IMR-90 (cell line): ENCODE data around the gene LYPD6. TPM values are rescaled to one million over a fixed set of nuclear protein-coding genes. Genes with fewer than 3 reads are reported as not detected.

Experiments
- ATAC-seq: fragments of 200-7000 bp; cut with Tn5 transposase; 2 replicates; pipeline ENCODE4 v1.9.1; 2020; ENCODE audit warnings: low read depth, mild to moderate bottlenecking, moderate library complexity
- BruUV-seq: library from RNA; stranded (reverse); fragments of 400-500 nt; replicated peaks from 2 replicates; lab custom pipeline; 2021; lab: Mats Ljungman, UMichigan
- CTCF ChIA-PET: fragments of 300-600 bp; formaldehyde crosslinking; extraction: SDS; loops from one replicate; lab custom pipeline; 2021; ENCODE audit warnings: antibody characterized with exemption; lab: Yijun Ruan, JAX
- POLR2A ChIA-PET: fragments of 300-600 bp; sonication (Branson Sonifier 250); formaldehyde crosslinking; loops from one replicate; lab custom pipeline; 2022; ENCODE audit warnings: antibody characterized with exemption; ENCODE audit not compliant: unreplicated experiment; lab: Charles Lee
- DNase-seq: peaks from one replicate; pipeline ENCODE4 v3.0.0; 2013
- H2AFZ ChIP-seq: replicated peaks from 2 replicates; pipeline ENCODE3; 2013; ENCODE audit warnings: low read length, mild to moderate bottlenecking; ENCODE audit not compliant: poor library complexity
- H2AK5ac ChIP-seq: 2 replicates; pipeline ENCODE4 v1.6.1; 2013; ENCODE audit warnings: low read depth, low read length, inconsistent platforms
- H2AK9ac ChIP-seq: replicated peaks from 2 replicates; pipeline ENCODE3; 2013; ENCODE audit warnings: mild to moderate bottlenecking, low read depth, low read length, moderate library complexity; ENCODE audit not compliant: poor library complexity
- H2BK120ac ChIP-seq: 2 replicates; pipeline ENCODE4 v1.6.1; 2013; ENCODE audit warnings: low read depth, low read length, inconsistent platforms
- H2BK15ac ChIP-seq: 3 replicates; pipeline ENCODE4 v1.6.1; 2013; ENCODE audit warnings: low read depth, low read length, inconsistent platforms
- H2BK20ac ChIP-seq: 2 replicates; pipeline ENCODE4 v1.6.1; 2013; ENCODE audit warnings: low read depth, mild to moderate bottlenecking, inconsistent platforms, low read length, moderate library complexity
- H2BK5ac ChIP-seq: 2 replicates; pipeline ENCODE4 v1.6.1; 2013; ENCODE audit warnings: mild to moderate bottlenecking, low read depth, low read length, inconsistent platforms; ENCODE audit not compliant: poor library complexity, severe bottlenecking
- H3K14ac ChIP-seq: replicated peaks from 2 replicates; pipeline ENCODE4 v1.6.1; 2013; ENCODE audit warnings: low read depth, low read length, inconsistent platforms
- H3K18ac ChIP-seq: 2 replicates; pipeline ENCODE4 v1.6.1; 2013; ENCODE audit warnings: low read depth, low read length, control low read depth
- H3K23ac ChIP-seq: 2 replicates; pipeline ENCODE4 v1.6.1; 2013; ENCODE audit warnings: low read depth, low read length, inconsistent platforms
- H3K27ac ChIP-seq: 2 replicates; pipeline ENCODE4 v1.5.1; 2013; ENCODE audit warnings: mild to moderate bottlenecking, control low read depth, low read length; ENCODE audit not compliant: insufficient read depth
- H3K27me3 ChIP-seq: 2 replicates; pipeline ENCODE4 v1.6.1; 2013; ENCODE audit warnings: low read length; ENCODE audit not compliant: control insufficient read depth, insufficient read depth
- H3K36me3 ChIP-seq: 2 replicates; pipeline ENCODE4 v1.6.1; 2013; ENCODE audit warnings: low read length, mixed read lengths; ENCODE audit not compliant: control insufficient read depth, insufficient read depth
- H3K4ac ChIP-seq: 2 replicates; pipeline ENCODE4 v1.6.1; 2013; ENCODE audit warnings: low read depth, low read length, inconsistent platforms
- H3K4me1 ChIP-seq: 2 replicates; pipeline ENCODE4 v1.6.1; 2013; ENCODE audit warnings: low read length, mixed read lengths; ENCODE audit not compliant: control insufficient read depth, insufficient read depth
- H3K4me2 ChIP-seq: 2 replicates; pipeline ENCODE4 v1.6.1; 2013; ENCODE audit warnings: low read depth, mild to moderate bottlenecking, control low read depth, low read length, moderate library complexity
- H3K4me3 ChIP-seq: 2 replicates; pipeline ENCODE4 v1.5.1; 2013; ENCODE audit warnings: low read depth, mild to moderate bottlenecking, control low read depth, low read length, moderate library complexity; ENCODE audit not compliant: insufficient read depth
- H3K56ac ChIP-seq: 2 replicates; pipeline ENCODE4 v1.6.1; 2013; ENCODE audit warnings: low read length, inconsistent platforms; ENCODE audit not compliant: insufficient read depth; ENCODE audit errors: extremely low read depth
- H3K79me1 ChIP-seq, 2 experiments: 2 replicates each; pipeline ENCODE4 v1.6.1; 2013; ENCODE audit warnings: low read length in 2 of 2, inconsistent platforms in 1 of 2, low read depth in 1 of 2
- H3K9ac ChIP-seq: 2 replicates; pipeline ENCODE4 v1.6.1; 2013; ENCODE audit warnings: low read depth, low read length, control low read depth
- H3K9me1 ChIP-seq: 2 replicates; pipeline ENCODE4 v1.6.1; 2013; ENCODE audit warnings: low read length, inconsistent platforms; ENCODE audit not compliant: insufficient read depth
- H3K9me3 ChIP-seq: 2 replicates; pipeline ENCODE4 v1.6.1; 2013; ENCODE audit warnings: low read length; ENCODE audit not compliant: control insufficient read depth, insufficient read depth
- H4K20me1 ChIP-seq: 2 replicates; pipeline ENCODE4 v1.6.1; 2013; ENCODE audit warnings: low read length, inconsistent platforms; ENCODE audit not compliant: insufficient read depth
- H4K5ac ChIP-seq: 2 replicates; pipeline ENCODE4 v1.6.1; 2013; ENCODE audit warnings: mild to moderate bottlenecking, low read depth, low read length, control low read depth
- H4K8ac ChIP-seq, 2 experiments: 2 replicates each; pipeline ENCODE4 v1.6.1; 2013; ENCODE audit warnings: low read depth in 2 of 2, low read length in 2 of 2, control low read depth in 1 of 2, inconsistent platforms in 1 of 2
- H4K91ac ChIP-seq: 2 replicates; pipeline ENCODE4 v1.6.1; 2013; ENCODE audit warnings: low read depth, low read length, inconsistent platforms; ENCODE audit not compliant: insufficient read depth
- BHLHE40 ChIP-seq: fragments of 150-350 bp; IDR thresholded peaks from 2 replicates; pipeline ENCODE4 v1.6.1; 2016; ENCODE audit warnings: mild to moderate bottlenecking, low read depth, low read length
- CEBPB ChIP-seq: IDR thresholded peaks from 2 replicates; pipeline ENCODE4 v1.6.1; 2012; ENCODE audit warnings: low read depth, low read length, improper control_type of control experiment
- CHD1 ChIP-seq: IDR thresholded peaks from 2 replicates; pipeline ENCODE4 v1.6.1; 2012; ENCODE audit warnings: low read depth, low read length, improper control_type of control experiment
- CTCF ChIP-seq: conservative IDR thresholded peaks from 2 replicates; pipeline ENCODE4 v1.5.1; 2012; ENCODE audit warnings: mild to moderate bottlenecking, low read depth, low read length, improper control_type of control experiment
- ELK1 ChIP-seq: fragments of 150-350 bp; IDR thresholded peaks from 2 replicates; pipeline ENCODE4 v1.6.1; 2016; ENCODE audit warnings: low read depth, mild to moderate bottlenecking, low read length, moderate library complexity, borderline replicate concordance
- FOS ChIP-seq: fragments of 150-350 bp; IDR thresholded peaks from 2 replicates; pipeline ENCODE4 v1.6.1; 2016; ENCODE audit warnings: low read depth, low read length
- MAFK ChIP-seq: IDR thresholded peaks from 2 replicates; pipeline ENCODE4 v1.6.1; 2012; ENCODE audit warnings: low read depth, low read length, improper control_type of control experiment
- MAZ ChIP-seq: IDR thresholded peaks from 2 replicates; pipeline ENCODE4 v1.6.1; 2012; ENCODE audit warnings: low read depth, mild to moderate bottlenecking, low read length, improper control_type of control experiment, moderate library complexity, borderline replicate concordance
- MXI1 ChIP-seq: IDR thresholded peaks from 2 replicates; pipeline ENCODE4 v1.6.1; 2012; ENCODE audit warnings: low read depth, mild to moderate bottlenecking, low read length, moderate library complexity, borderline replicate concordance
- NFE2L2 ChIP-seq: fragments of 150-350 bp; IDR thresholded peaks from 2 replicates; pipeline ENCODE4 v1.6.1; 2016; ENCODE audit warnings: low read depth, mild to moderate bottlenecking, low read length
- POLR2A ChIP-seq: IDR thresholded peaks from 2 replicates; pipeline ENCODE4 v1.6.1; 2012; ENCODE audit warnings: mild to moderate bottlenecking, low read depth, low read length
- RAD21 ChIP-seq: IDR thresholded peaks from 2 replicates; pipeline ENCODE4 v1.6.1; 2012; ENCODE audit warnings: low read length, improper control_type of control experiment
- RCOR1 ChIP-seq: IDR thresholded peaks from 2 replicates; pipeline ENCODE4 v1.6.1; 2012; ENCODE audit warnings: mild to moderate bottlenecking, low read length, improper control_type of control experiment; ENCODE audit not compliant: insufficient replicate concordance
- RFX5 ChIP-seq: IDR thresholded peaks from 2 replicates; pipeline ENCODE4 v1.8.0; 2012; ENCODE audit warnings: low read depth, mild to moderate bottlenecking, low read length, moderate library complexity
- SMC3 ChIP-seq: fragments of 150-350 bp; IDR thresholded peaks from 2 replicates; pipeline ENCODE4 v1.6.1; 2016; ENCODE audit warnings: low read depth, mild to moderate bottlenecking, antibody characterized with exemption, low read length, moderate library complexity
- USF2 ChIP-seq: fragments of 150-350 bp; IDR thresholded peaks from 2 replicates; pipeline ENCODE4 v1.6.1; 2017; ENCODE audit warnings: mild to moderate bottlenecking, antibody characterized with exemption, low read length, low read depth
- WGBS, 2 experiments: methylation state at CpG; one replicate each; pipeline versions ENCODE4 v1.1.5 to v1.1.7; 2013; ENCODE audit warnings: missing lambda C conversion rate in 2 of 2; ENCODE audit not compliant: insufficient read length in 1 of 2; ENCODE audit errors: extremely low coverage in 2 of 2; 5-methylcytosine and 5-hydroxymethylcytosine counted together
- dilution Hi-C: fragments of 300-500 bp; cut with HindIII; formaldehyde crosslinking; loops from one replicate; pipeline ENCODE4 v1.14.3; 2018; ENCODE audit warnings: low sequenced_read_pairs; ENCODE audit not compliant: unreplicated experiment
- in situ Hi-C: fragments of 300-500 bp; cut with MboI; formaldehyde crosslinking; loops from 3 replicates; pipeline ENCODE4 v1.14.3; 2019; ENCODE audit warnings: low sequenced_read_pairs, inconsistent platforms, mixed read lengths
- intact Hi-C: fragments of 100-400 bp; cut with micrococcal nuclease; formaldehyde crosslinking; loops from 2 replicates; pipeline ENCODE4 v1.10.0; 2022
- polyA plus RNA-seq, 3 experiments: library from polyadenylated mRNA; depleted of rRNA; stranded (reverse); fragments of >200 nt; gene quantifications; 2 replicates each; pipeline ENCODE4 v1.2.3, GENCODE V29; 2012; ENCODE audit warnings: low replicate concordance in 1 of 3
- total RNA-seq: library from RNA; depleted of rRNA; stranded (reverse); fragments of >200 nt; gene quantifications from 2 replicates; pipeline ENCODE4 v1.2.3, GENCODE V29; 2012

The LYPD6 gene
- total and polyA plus RNA-seq, 2 of the 4 experiments (the other 2 are of a cell fraction), result 0.87 to 0.90 TPM

GRCh38 chr2:149421791-149422190, 91.4 kb downstream of the LYPD6 start:
- Histone ChIP-seq H2BK120ac (peak overlapping the region; percentile 86), H3K9ac (no peak overlapping the region), H4K5ac (no peak overlapping the region), H3K36me3 (no peaks in the 10 kb centered on the region), H2AK5ac (no peak overlapping the region), H3K4ac (peak overlapping the region; percentile 91), H4K8ac (peak overlapping the region in 1 of 2 experiments; percentile 40; a peak in 2 of 4 replicates), H4K20me1 (no peaks in the 10 kb centered on the region), H3K4me3 (no peak overlapping the region), H3K27ac (no peak overlapping the region), H3K79me1 (no peaks in the 10 kb centered on the region), H2BK5ac (no peak overlapping the region), H2AK9ac (no peak overlapping the region), H3K18ac (no peak overlapping the region), H3K9me3 (no peaks in the 10 kb centered on the region), H3K56ac (no peak overlapping the region), H3K14ac (no peak overlapping the region), H3K27me3 (no peaks in the 10 kb centered on the region), H2BK20ac (peak overlapping the region; percentile 63), H2BK15ac (no peak overlapping the region), H4K91ac (peak overlapping the region; percentile 71; the same call in 1 of the 2 replicates), H3K4me2 (no peak overlapping the region), H3K9me1 (peaks cover 3% of the 10 kb centered on the region), H3K23ac (no peak overlapping the region), H2AFZ (no peak overlapping the region), H3K4me1 (peaks cover 2% of the 10 kb centered on the region; the same call in 1 of the 2 replicates)
- dilution Hi-C loops (no loop called here), in situ Hi-C loops (no loop called here), intact Hi-C loops (no loop called here)
- POLR2A ChIA-PET, result no interaction called here
- DNase-seq (no peak), ATAC-seq (no peak)
- no peak for TF ChIP-seq CHD1
- no peak for TF ChIP-seq RFX5
- TF ChIP-seq CTCF, result no peak
- TF ChIP-seq FOS, result no peak
- TF ChIP-seq MAFK, result no peak
- TF ChIP-seq RCOR1, result no peak
- TF ChIP-seq MXI1, result no peak
- no peak for TF ChIP-seq MAZ
- no peak for TF ChIP-seq CEBPB
- TF ChIP-seq SMC3, result no peak
- TF ChIP-seq ELK1, result no peak
- TF ChIP-seq BHLHE40, result no peak
- no peak for TF ChIP-seq POLR2A
- no peak for TF ChIP-seq RAD21
- no peak for TF ChIP-seq USF2
- TF ChIP-seq NFE2L2, result no peak
- no TSS peak for BruUV-seq
- WGBS, 2 experiments, result no CpG with 5 or more reads among the region's 4 CpGs
- CTCF ChIA-PET, result no interaction called here
